ENCODE results near the gene NBL1.

GRCh38 chr1:19698181-19698580 lies 54.1 kb downstream of the NBL1 start:
- TF ChIP-seq CTCF (conservative IDR thresholded peaks at IDR 0.05) = no peak
- TF ChIP-seq ZFX (IDR thresholded peaks at IDR 0.05) = no peak
